COLO829 (cell line): ENCODE results near the gene STC2.

Experiments used
- DNase-seq: peaks from one replicate; pipeline ENCODE4 v3.0.0; 2012; ENCODE audit warnings: low spot score

STC2 gene

DNA sequence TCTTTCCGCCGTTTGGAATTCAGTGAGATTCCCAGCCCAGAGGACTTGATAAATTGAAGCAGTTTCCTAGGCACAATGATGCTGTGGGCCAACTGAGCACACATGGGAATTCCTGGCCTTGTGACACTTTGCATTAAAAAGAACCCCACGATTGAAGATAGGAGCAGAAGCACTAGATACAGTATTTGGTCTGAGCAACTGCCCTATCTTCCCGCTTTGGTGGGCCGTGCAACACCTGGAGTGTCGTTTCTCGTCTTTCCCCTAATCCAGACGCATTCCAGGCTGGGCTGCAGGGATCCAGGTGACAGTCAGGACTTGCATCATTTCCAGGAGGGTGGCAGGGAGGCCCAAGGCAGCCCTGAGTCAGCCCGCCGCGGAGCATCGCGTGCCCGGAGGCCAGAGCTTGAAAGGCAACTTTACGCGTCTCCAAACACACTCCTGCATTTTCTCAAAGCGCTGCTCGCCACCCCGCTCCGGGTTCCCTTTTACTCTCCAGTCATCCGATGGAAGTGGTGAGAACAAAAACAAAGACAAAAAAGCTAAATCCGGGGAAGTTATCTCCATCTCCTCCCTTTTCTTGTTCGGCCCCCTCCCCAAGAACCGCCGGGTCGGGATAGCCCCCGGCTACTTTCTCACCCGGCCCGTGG, 753 bp upstream of the STC2 start:
- no peak for DNase-seq

DNA sequence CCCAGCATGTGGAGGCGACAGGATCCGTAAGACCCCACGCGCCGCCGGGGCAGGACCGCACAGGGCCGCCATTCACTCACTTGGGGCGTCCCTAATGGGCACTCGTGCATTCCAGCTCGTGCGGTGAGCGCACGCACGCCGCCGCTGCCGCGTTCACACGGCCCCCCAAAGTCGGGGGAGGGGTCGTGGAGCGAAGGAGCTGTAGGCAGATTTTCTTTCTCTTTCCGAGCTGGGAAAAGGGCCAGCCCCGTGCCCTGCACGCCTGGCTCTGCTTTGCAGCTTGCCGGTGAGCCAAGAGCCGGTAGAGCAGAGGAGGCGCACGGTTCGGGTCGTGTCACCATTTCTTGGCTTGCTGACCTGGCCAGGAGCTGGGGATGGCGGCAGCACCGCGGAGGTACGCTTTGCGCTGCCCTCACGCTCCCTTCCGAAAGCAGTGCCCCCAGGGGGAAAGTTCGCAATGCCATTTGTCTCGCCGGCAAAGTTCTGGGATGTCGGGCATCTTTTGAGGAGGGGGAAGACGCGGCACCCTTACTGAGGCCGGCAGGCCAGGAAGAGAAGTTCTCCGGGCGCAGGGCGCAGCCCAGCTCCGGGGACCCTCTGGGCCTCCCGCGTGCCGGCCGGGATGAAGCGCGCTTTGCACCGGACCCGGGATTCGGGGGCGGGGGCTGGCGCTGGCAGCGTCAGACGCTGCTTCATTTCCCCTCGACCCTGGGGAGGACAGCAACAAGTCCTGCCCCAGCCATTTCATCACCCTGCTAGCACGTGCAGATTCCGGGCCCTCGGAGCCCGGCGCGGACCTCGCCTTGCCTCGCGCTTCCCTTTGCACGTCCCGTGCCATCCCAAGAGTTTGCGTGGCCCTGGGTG, 898 bp downstream of the STC2 start:
- no peak for DNase-seq

GRCh38 chr5:173326501-173326960, 1.7 kb downstream of the STC2 start:
- no peak for DNase-seq

DNA sequence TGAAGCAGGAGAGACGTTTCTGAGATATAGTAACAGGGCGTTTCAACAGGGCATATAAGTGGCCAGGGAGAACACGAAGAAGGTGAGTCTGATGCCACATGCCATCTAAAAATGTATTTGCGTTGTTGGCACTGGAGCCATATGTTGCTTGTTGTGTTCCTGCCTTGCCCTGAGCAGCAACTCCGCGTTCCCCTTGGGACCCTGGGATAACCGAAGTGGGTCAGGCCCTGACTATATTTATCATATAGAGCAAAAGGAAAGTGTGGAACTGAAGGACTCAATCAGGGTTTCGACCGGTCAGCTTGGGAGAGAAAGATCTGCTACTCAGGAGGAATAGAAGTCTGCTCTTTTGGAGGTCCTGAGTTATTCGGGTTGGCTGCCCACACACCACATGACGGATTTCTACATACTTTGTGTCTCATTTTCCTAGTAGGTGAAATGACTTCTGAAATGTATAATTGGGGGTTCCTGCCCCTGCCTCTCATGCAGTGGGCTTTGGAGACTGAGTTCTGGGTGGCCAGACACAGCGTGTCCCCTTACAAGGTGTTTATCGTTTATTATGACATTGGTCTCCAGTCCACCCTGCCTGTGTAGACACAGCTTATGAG, 3.0 kb downstream of the STC2 start:
- no peak for DNase-seq

GRCh38 chr5:173324115-173325001, 3.9 kb downstream of the STC2 start:
- no peak for DNase-seq

DNA sequence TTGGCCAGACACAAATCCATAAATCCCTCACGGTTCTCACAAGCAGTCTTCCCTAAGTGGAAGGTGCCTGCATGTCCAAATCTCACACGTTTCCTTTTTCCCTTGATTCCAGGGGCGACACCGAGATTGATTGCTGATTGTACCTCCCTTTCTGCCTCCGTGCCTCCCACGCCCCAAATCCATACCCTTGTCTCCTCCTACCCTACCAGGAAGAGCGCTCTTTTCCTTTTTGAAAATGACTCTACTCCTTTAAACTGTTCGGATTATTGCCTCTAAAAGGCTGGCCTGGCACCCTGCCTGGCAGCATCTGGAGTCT, 4.5 kb downstream of the STC2 start:
- no peak for DNase-seq

DNA sequence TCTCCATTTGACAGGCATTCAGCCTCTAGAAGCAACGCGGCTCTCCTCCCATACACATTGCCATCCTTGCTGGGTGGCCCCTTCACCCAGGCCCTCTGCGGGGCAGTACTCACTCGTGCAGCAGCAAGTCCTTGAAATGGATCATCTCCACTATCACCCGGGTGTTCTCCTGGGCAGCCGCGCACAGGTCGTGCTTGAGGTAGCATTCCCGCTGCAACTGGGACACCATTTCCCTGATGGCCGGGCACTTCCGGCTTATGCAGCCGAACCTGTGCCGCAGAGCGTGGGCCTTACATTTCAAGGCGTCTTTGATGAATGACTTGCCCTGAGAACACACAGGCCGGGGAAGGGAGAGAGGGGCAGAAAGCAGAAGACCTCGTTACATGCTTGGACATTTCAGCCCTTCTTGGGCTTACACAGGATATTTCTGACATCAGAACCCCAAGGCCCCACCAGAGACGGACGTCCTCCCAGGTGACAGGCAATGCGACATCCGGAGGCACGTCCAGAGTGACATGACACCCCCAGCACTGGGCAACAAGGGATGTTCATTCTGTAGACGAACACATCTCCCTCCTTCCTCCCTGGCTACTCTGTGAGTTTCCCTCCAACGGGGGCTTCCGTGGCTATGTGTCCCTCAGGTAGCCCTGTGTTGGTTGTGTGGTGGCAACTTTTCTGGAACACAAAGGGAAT, 5.0 kb downstream of the STC2 start:
- DNase-seq, result no peak

- DNase-seq, result no peak
Measured at GRCh38 chr5:173321886-173322285, 6.3 kb downstream of the STC2 start.

GRCh38 chr5:173320259-173320658, 8.0 kb downstream of the STC2 start:
- no peak for DNase-seq

DNA sequence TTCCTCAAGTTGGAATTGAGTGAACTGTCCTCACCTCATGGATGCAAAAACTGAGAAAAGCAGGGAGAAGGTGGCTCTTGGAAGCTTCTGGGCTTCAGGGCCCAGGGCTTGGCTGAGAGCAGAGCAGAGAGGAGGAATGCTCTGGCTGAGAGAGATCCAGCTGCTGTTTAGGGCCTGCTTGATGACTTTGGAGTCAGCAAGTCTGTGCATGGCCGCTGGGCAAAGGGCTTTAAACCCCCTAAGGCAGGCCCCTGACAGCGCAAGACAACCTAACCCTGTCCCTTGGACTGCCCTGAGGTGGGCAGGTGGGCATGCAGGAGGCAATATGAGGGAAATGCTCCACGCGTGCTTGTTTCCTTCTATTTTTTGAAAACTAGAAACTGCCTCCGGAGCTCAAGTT, 8.6 kb downstream of the STC2 start:
- no peak for DNase-seq

DNA sequence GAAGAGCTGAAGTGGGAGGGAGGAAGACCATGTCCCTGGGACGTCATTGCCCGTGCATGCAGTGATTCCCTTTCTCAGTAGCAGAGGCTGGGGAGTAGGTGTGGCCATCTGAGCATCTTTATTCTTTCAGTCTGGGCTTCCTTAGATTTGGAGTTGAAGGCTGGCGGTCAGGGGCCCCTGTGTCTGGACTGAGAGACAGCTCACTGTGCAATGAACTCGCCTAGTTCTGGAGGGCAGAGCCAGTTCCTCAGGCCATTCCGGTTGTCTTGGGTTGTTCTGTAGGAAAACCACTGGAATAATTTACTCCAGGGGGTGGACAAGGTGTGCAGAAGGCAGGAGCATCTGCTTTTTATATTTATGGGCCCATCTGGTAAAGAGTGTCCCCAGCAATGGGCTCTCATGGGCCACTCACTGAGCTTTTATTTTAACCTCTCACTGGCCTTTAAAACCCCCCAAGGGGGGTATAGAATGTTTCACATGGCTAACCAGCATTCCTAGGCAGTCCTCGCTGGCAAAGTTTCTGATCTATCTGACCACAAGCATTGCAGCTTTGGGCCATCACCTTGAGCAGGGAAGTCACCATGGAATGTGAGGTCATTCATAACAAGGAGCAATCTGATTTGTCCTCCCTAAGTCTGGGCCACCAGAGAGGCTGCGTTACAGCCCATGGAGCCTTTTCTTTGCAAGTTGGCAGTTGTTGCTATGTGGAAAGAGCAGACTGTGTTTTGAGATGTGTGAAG, 9.2 kb downstream of the STC2 start:
- DNase-seq, result no peak

GRCh38 chr5:173318330-173318729, 9.9 kb downstream of the STC2 start:
- no peak for DNase-seq

DNA sequence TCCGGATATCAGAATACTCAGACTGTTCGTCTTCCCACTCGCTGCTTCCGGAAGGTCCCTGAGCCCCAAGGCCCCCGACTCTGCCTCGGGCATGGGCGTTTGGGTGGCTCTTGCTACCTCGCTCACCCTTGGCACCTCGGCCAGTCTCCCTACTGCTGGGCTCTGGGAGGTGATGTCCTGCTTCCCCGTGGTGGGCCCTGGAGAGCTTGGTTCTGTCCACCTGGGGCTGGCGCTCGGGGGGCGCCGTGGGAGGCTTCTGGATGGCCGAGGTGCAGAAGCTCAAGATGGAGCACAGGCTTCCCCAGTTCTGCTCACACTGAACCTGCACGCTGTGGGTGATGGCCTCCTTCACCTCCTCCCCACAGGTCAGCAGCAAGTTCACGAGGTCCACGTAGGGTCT, 10.4 kb downstream of the STC2 start:
- DNase-seq, result no peak

- no peak for DNase-seq
Measured at GRCh38 chr5:173317091-173317730, 11.0 kb downstream of the STC2 start.

DNA sequence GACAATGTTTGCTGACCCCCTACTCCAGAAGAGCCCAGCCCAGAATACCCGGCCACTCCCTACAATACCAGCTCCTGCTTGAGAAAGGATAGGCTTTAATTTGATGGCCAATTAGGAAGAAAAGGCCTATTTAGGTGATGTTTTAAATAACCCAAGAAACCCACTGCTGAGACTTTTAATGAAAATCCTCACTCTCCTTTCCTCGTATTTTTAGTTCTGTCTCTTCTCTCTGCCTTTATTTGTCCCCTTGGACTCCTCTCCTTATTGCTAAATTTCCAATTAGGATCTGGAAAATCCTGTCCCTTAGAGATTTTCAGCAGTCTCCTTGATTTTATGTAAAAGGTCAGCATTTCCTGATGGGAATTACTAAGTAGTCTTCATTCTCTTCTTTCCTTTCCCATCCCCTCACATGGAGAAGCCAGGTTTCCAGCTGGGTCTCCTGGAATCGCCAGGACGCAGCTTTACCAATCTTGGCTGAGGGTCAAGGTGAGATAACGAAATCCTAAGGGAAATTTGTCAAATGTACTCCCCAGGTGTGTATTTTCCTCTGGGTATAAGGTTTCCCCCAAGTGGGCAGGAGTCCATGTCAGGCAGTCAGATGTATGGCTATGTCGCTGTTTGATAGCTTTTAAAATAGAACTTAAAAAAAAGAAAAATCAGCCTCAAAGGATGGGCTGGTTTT, 11.7 kb downstream of the STC2 start:
- DNase-seq, result no peak

DNA sequence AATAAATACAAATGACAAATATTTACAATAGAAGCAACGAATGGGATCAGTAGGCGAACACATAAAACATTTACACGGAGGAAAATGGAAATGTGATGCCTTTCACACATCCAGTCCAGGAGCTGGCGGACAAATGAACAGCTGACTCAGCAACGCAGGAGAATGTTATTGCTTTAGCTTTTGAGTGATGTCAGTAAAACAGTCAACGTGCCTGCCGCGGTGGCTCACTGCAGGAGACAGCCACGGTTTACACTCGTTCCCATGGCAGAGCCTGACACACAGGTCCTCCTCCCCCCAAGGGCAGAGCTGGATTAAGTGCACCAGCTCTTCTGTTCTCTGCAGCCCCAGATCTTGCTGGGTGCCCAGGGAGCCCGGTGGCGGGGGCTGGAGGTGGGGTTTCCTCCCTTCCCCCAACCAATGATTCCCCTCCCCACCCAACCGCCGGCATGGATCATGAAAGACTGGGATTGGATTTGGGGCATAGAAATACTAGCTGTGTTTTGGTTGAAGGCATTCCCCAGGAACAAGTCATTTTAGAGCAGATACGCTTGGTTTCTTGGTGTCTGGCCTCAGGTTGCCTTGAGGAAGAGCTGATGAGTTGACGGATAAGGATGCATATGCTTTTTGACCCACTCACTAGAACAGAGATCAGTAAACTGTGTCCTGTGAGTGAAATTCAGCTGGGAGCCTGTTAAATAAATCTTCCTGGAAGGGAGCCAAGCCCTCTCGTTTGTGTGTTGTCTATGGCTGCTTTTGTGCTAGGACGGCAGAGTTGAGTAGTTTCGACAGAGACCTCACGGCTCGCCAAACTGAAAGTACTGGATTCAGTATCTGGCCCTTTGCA, 12.5 kb downstream of the STC2 start:
- DNase-seq, result peak; percentile 16

DNA sequence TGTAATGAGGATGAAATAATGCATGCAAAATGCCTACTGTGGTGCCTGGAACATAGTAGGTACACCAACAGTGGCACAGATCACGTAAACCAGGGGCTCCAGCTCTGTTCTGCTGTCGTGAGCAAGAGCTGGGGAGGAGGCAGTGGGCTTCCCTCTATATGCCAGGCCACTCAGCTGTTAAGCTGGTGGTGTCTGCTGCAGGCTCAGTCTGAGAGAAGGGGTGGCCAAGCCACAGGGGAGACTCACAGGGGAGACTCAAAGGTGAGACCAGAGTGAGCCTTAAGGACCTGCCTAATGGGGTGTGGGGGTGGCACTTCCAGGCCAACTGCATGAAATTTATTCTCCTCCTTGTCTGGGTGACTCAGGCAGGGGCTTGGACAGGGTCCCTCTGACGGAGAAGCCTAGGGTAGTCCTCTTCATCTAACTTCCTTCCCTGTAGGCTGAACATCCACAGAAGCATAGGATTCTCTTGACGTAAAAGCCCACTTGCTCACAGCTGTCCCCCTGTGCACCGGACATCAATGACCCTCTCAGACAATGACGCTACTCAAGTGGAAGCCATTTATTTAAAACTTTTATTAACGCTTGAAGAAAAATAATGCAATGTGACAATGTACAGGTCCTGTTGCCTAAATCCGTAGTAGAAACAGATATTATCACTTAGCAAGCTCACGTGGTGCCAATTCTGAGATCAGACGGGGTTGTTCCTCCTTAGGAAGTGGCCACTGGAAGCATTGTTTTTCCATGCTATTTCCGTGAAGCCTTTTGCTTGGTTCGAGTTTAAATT, 13.9 kb downstream of the STC2 start:
- DNase-seq, result no peak

GRCh38 chr5:173313351-173313801, 14.8 kb downstream of the STC2 start:
- no peak for DNase-seq
